Measurements from ENCODE around the gene RAD54L.

Gene RAD54L

DNA sequence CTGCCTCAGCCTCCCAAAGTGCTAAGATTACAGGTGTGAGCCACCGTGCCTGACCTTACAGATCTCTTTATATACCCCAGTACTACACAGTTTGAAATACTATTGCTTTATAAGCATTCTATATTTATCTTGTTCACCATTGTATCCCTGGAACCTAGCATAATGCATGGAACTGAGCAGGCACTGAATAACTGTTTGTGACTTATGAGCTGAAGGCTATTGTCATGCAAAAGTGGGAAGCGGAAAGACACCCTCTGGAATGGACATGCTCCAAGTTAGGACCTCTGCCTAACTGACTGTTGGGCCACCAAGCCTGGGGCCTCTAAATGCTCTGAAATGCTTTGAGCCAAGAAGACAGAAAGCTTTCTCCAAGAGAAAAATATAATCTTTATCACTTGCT is 47.7 kb downstream of the RAD54L start:
- TF ChIP-seq, protein P1, sequence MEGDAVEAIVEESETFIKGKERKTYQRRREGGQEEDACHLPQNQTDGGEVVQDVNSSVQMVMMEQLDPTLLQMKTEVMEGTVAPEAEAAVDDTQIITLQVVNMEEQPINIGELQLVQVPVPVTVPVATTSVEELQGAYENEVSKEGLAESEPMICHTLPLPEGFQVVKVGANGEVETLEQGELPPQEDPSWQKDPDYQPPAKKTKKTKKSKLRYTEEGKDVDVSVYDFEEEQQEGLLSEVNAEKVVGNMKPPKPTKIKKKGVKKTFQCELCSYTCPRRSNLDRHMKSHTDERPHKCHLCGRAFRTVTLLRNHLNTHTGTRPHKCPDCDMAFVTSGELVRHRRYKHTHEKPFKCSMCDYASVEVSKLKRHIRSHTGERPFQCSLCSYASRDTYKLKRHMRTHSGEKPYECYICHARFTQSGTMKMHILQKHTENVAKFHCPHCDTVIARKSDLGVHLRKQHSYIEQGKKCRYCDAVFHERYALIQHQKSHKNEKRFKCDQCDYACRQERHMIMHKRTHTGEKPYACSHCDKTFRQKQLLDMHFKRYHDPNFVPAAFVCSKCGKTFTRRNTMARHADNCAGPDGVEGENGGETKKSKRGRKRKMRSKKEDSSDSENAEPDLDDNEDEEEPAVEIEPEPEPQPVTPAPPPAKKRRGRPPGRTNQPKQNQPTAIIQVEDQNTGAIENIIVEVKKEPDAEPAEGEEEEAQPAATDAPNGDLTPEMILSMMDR (IDR thresholded peaks at IDR 0.05; ENCODE audit: borderline replicate concordance, control extremely low read depth, extremely low read depth, insufficient read depth, missing control alignments): no peak
- in situ Hi-C loops (cut with MboI; ENCODE audit: low sequenced_read_pairs, unreplicated experiment): no loop called here
- DNase-seq (ENCODE audit: low spot score): no peak

DNA sequence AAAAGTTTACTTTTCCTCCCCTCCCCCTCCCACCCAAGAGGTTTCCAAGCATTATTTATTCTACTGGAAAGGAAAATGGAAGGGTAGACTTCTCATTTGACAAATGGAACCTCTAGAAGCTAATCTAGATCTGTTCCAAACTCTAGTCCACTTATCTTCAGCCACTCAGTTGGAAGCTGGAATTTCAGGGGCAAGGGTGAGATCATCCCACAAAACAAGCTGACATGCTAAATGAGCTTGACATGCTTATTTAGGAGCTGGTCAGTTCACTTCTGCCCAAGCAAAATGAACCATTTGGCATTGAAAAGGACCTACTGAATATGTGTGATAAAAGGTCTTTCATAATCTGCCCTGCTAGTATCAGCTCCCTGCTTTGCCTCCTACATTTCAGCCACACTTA is 50.8 kb downstream of the RAD54L start:
- in situ Hi-C loops (cut with MboI; ENCODE audit: low sequenced_read_pairs, unreplicated experiment): no loop called here
- TF ChIP-seq, protein P1 (IDR thresholded peaks at IDR 0.05; ENCODE audit: borderline replicate concordance, control extremely low read depth, extremely low read depth, insufficient read depth, missing control alignments): no peak
- DNase-seq (ENCODE audit: low spot score): no peak

DNA sequence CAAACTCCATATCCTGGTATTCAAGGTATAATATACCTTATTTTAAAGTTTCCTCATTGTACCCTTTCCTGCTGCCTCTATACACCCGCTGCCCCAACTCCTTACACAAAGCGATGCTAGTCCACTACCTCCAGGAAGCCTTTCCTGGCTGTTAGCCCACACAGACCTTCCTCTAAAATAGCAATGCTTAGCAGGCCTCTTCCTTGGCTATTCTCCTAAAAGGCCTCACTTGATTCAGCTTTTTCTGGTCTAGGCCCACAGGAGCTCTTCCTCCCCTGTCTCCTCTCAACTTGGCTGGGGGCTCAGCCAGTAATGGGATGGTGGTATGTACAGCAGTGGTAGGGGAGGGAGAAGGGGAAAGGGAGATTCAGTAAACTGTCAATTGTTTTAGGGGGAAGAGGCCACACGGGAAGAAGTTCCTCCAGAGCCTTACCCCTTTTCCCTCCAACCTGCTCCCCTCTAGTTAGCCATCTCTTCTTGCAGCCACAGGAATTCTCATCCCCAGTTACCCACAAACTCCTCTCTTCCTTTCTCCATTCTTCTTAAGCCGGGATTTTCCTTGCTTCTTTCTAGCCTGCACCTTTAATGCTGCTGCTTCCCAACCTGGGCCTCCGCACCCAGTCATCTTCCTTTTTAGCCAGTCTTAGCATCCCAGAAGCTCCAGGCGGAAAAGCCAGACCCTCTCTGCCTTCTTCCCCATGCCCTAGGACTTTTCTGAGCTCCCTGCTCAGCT is 53.3 kb downstream of the RAD54L start:
- TF ChIP-seq, protein P1 (IDR thresholded peaks at IDR 0.05; ENCODE audit: borderline replicate concordance, control extremely low read depth, extremely low read depth, insufficient read depth, missing control alignments): no peak
- in situ Hi-C loops (cut with MboI; ENCODE audit: low sequenced_read_pairs, unreplicated experiment): loop anchor here (5.0 kb wide), 1 partner anchor 46 kb away; no protein-coding TSS in a partner anchor
- no peak for DNase-seq (ENCODE audit: low spot score)

- TF ChIP-seq, protein P1 (IDR thresholded peaks at IDR 0.05; ENCODE audit: borderline replicate concordance, control extremely low read depth, extremely low read depth, insufficient read depth, missing control alignments): no peak
- in situ Hi-C loops (cut with MboI; ENCODE audit: low sequenced_read_pairs, unreplicated experiment): loop anchor here (5.0 kb wide), 1 partner anchor 46 kb away; no protein-coding TSS in a partner anchor
- DNase-seq (ENCODE audit: low spot score): no peak
Observed at GRCh38 chr1:46301406-46301807, 53.8 kb downstream of the RAD54L start.

GRCh38 chr1:46301808-46302640 is 54.5 kb downstream of the RAD54L start:
- in situ Hi-C loops (cut with MboI; ENCODE audit: low sequenced_read_pairs, unreplicated experiment): loop anchor here (5.0 kb wide), 1 partner anchor 45 kb away; no protein-coding TSS in a partner anchor
- TF ChIP-seq, protein P1 (IDR thresholded peaks at IDR 0.05; ENCODE audit: borderline replicate concordance, control extremely low read depth, extremely low read depth, insufficient read depth, missing control alignments): peak; percentile 78
- DNase-seq (ENCODE audit: low spot score): peak; percentile 87

- in situ Hi-C loops (cut with MboI; ENCODE audit: low sequenced_read_pairs, unreplicated experiment): loop anchor here (5.0 kb wide), 1 partner anchor 45 kb away; no protein-coding TSS in a partner anchor
- DNase-seq (ENCODE audit: low spot score): peak; percentile 50
- TF ChIP-seq, protein P1 (IDR thresholded peaks at IDR 0.05; ENCODE audit: borderline replicate concordance, control extremely low read depth, extremely low read depth, insufficient read depth, missing control alignments): no peak
Observed at GRCh38 chr1:46302641-46303037, 55.1 kb downstream of the RAD54L start.
